Mammary epithelial cell (primary cell): ENCODE data around the gene SEC14L5.

Experiments used
- CTCF ChIP-seq, 2 donors: IDR thresholded peaks in 1 of 2; conservative IDR thresholded peaks in 1 of 2; 2 replicates each; pipeline ENCODE4 v1.5.1; 2011 to 2012; ENCODE audit warnings: inconsistent platforms in 2 of 2, low read length in 2 of 2, mild to moderate bottlenecking in 2 of 2, control low read depth in 1 of 2, low read depth in 1 of 2; ENCODE audit not compliant: insufficient read depth in 1 of 2; ENCODE audit errors: extremely low read depth in 1 of 2
- EZH2 ChIP-seq: IDR thresholded peaks from 2 replicates; pipeline ENCODE4 v1.6.1; 2012; ENCODE audit warnings: low read length, inconsistent platforms, borderline replicate concordance

GRCh38 chr16:4931381-4931780 is 26.7 kb upstream of the SEC14L5 start:
- TF ChIP-seq CTCF (conservative IDR thresholded peaks at IDR 0.05 in 1 of 2, IDR thresholded peaks at IDR 0.05 in 1 of 2; ENCODE audit: extremely low read depth in 1 of 2, insufficient read depth in 1 of 2, low read depth in 1 of 2, low read length in 2 of 2) (no peak), EZH2 (no peak)
